Liver (tissue), 9 donors: ENCODE data around the gene HIPK3. TPM values are rescaled to one million over a fixed set of nuclear protein-coding genes. Genes with fewer than 3 reads are reported as not detected.

ENCODE experiments used
- DNase-seq: peaks from one replicate; pipeline ENCODE4 v3.0.0-alpha.2; 2017; ENCODE audit warnings: low spot score
- H3K27ac ChIP-seq, 2 donors: one replicate each; pipeline ENCODE4 v1.7.0; 2013; ENCODE audit warnings: inconsistent platforms in 2 of 2, low read length in 2 of 2, control low read depth in 1 of 2, low read depth in 1 of 2, mild to moderate bottlenecking in 1 of 2
- H3K27me3 ChIP-seq, 4 donors: one replicate each; pipeline versions ENCODE4 v1.6.1 to v1.7.0; 2013; ENCODE audit warnings: low read length in 3 of 4, inconsistent platforms in 1 of 4, mild to moderate bottlenecking in 1 of 4, moderate library complexity in 1 of 4; ENCODE audit not compliant: control insufficient read depth in 4 of 4, insufficient read depth in 4 of 4
- H3K36me3 ChIP-seq, 4 donors: one replicate each; pipeline versions ENCODE4 v1.6.1 to v1.7.0; 2013; ENCODE audit warnings: low read length in 3 of 4, mild to moderate bottlenecking in 3 of 4, low read depth in 1 of 4, moderate library complexity in 1 of 4; ENCODE audit not compliant: control insufficient read depth in 4 of 4, insufficient read depth in 3 of 4
- H3K4me1 ChIP-seq, 4 donors: one replicate each; pipeline versions ENCODE4 v1.6.1 to v1.7.0; 2013; ENCODE audit warnings: low read length in 3 of 4, mild to moderate bottlenecking in 3 of 4, moderate library complexity in 1 of 4; ENCODE audit not compliant: control insufficient read depth in 4 of 4, insufficient read depth in 4 of 4
- H3K4me3 ChIP-seq, 3 donors: one replicate each; pipeline versions ENCODE4 v1.6.1 to v1.7.0; 2013; ENCODE audit warnings: low read length in 3 of 3, control low read depth in 1 of 3, low read depth in 1 of 3, mild to moderate bottlenecking in 1 of 3
- H3K9ac ChIP-seq, 2 donors: one replicate each; pipeline ENCODE4 v1.7.0; 2013; ENCODE audit warnings: low read length in 2 of 2, mild to moderate bottlenecking in 2 of 2, moderate library complexity in 2 of 2, control low read depth in 1 of 2, low read depth in 1 of 2
- H3K9me3 ChIP-seq, 4 donors: one replicate each; pipeline versions ENCODE4 v1.6.1 to v1.7.0; 2013; ENCODE audit warnings: low read length in 3 of 4; ENCODE audit not compliant: control insufficient read depth in 4 of 4
- ATF3 ChIP-seq: IDR thresholded peaks from 2 replicates; pipeline ENCODE4 v1.6.1; 2016; ENCODE audit warnings: antibody characterized with exemption
- CTCF ChIP-seq: fragments of 150-350 bp; IDR thresholded peaks from 2 replicates; pipeline ENCODE4 v1.5.1; 2017; ENCODE audit warnings: improper control_type of control experiment, low read depth, low read length; ENCODE audit not compliant: missing input control
- EGR1 ChIP-seq, 2 donors: IDR thresholded peaks; 2 replicates each; pipeline ENCODE4 v1.6.1; 2016 to 2018; ENCODE audit warnings: antibody characterized with exemption in 2 of 2, low read depth in 2 of 2
- FOXA1 ChIP-seq: IDR thresholded peaks from 2 replicates; pipeline ENCODE4 v1.6.1; 2016; ENCODE audit warnings: antibody characterized with exemption
- FOXA2 ChIP-seq: IDR thresholded peaks from 2 replicates; pipeline ENCODE4 v1.6.1; 2016; ENCODE audit warnings: antibody characterized with exemption
- GABPA ChIP-seq, 2 donors: IDR thresholded peaks in 1 of 2; conservative IDR thresholded peaks in 1 of 2; 2 replicates each; pipeline ENCODE4 v1.6.1; 2016; ENCODE audit warnings: antibody characterized with exemption in 2 of 2, mild to moderate bottlenecking in 1 of 2, moderate library complexity in 1 of 2
- HNF4A ChIP-seq, 2 donors: conservative IDR thresholded peaks; 2 replicates each; pipeline ENCODE4 v1.6.1; 2016; ENCODE audit warnings: antibody characterized with exemption in 2 of 2, mild to moderate bottlenecking in 2 of 2
- HNF4G ChIP-seq: IDR thresholded peaks from 2 replicates; pipeline ENCODE4 v1.6.1; 2016; ENCODE audit warnings: antibody characterized with exemption
- MAX ChIP-seq: IDR thresholded peaks from 2 replicates; pipeline ENCODE4 v1.6.1; 2016; ENCODE audit warnings: antibody characterized with exemption
- NR2F2 ChIP-seq: IDR thresholded peaks from 2 replicates; pipeline ENCODE4 v1.6.1; 2016; ENCODE audit warnings: antibody characterized with exemption
- RAD21 ChIP-seq, 2 donors: IDR thresholded peaks; 2 replicates each; pipeline ENCODE4 v1.6.1; 2016; ENCODE audit warnings: antibody characterized with exemption in 2 of 2, mild to moderate bottlenecking in 2 of 2
- REST ChIP-seq: IDR thresholded peaks from 2 replicates; pipeline ENCODE4 v1.6.1; 2016; ENCODE audit warnings: antibody characterized with exemption, mild to moderate bottlenecking
- RXRA ChIP-seq, 2 donors: IDR thresholded peaks; 2 replicates each; pipeline ENCODE4 v1.6.1; 2017 to 2018; ENCODE audit warnings: antibody characterized with exemption in 2 of 2, mild to moderate bottlenecking in 1 of 2
- SP1 ChIP-seq: IDR thresholded peaks from 2 replicates; pipeline ENCODE4 v1.6.1; 2018; ENCODE audit warnings: antibody characterized with exemption, mild to moderate bottlenecking
- TAF1 ChIP-seq: conservative IDR thresholded peaks from 2 replicates; pipeline ENCODE4 v1.6.1; 2016; ENCODE audit warnings: antibody characterized with exemption, mild to moderate bottlenecking
- YY1 ChIP-seq: IDR thresholded peaks from 2 replicates; pipeline ENCODE4 v1.6.1; 2016; ENCODE audit warnings: antibody characterized with exemption, mild to moderate bottlenecking
- ZBTB33 ChIP-seq: IDR thresholded peaks from 2 replicates; pipeline ENCODE4 v1.6.1; 2016; ENCODE audit warnings: antibody characterized with exemption
- WGBS: extraction: QIAGEN DNeasy Blood & Tissue Kit; methylation state at CpG from one replicate; pipeline ENCODE4 v1.1.7; 2013; 5-methylcytosine and 5-hydroxymethylcytosine counted together
- polyA plus RNA-seq, 2 donors: library from polyadenylated mRNA; stranded (reverse) in 1 of 2; unstranded in 1 of 2; fragments of 200-250 nt in 1 of 2; fragments of >200 nt in 1 of 2; fragmentation: Nextera tagmentation in 1 of 2; extraction: Ambion mirVana in 1 of 2; gene quantifications; one replicate each; pipeline versions ENCODE4 v1.2.1 to v1.2.3, GENCODE V29; 2013 to 2015
- total RNA-seq, 2 donors: library from RNA; depleted of rRNA; stranded (reverse); fragments of >200 nt; gene quantifications; one replicate each; pipeline ENCODE4 v1.2.3, GENCODE V29; 2014
- donor health status: healthy.
- donor health status: healthy.
- donor health status: healthy.
- donor health status: healthy.
- donor health status: healthy.

HIPK3 gene
- total and polyA plus RNA-seq, 4 donors = 12.0 to 67.5 (median 27.6) TPM

GRCh38 chr11:33315822-33316221, 58.6 kb downstream of the HIPK3 start:
- TF ChIP-seq HNF4A (conservative IDR thresholded peaks at IDR 0.05) (no peak), NR2F2 (no peak), RXRA (IDR thresholded peaks at IDR 0.05) (no peak), YY1 (no peak), GABPA (IDR thresholded peaks at IDR 0.05 in 1 of 2, conservative IDR thresholded peaks at IDR 0.05 in 1 of 2) (no peak), SP1 (no peak), CTCF (no peak), REST (no peak), FOXA2 (no peak), FOXA1 (no peak), MAX (no peak), EGR1 (IDR thresholded peaks at IDR 0.05; ENCODE audit: low read depth in 2 of 2) (no peak), HNF4G (no peak), RAD21 (IDR thresholded peaks at IDR 0.05) (no peak), TAF1 (no peak), ATF3 (no peak)
- no peak for DNase-seq
- Histone ChIP-seq H3K27ac (no peak overlapping the region), H3K9ac (no peak overlapping the region), H3K36me3 (no peaks in the 10 kb centered on the region), H3K4me1 (peaks cover 0 to 5% (median under 1%) of the 10 kb centered on the region in 4 donors), H3K4me3 (no peak overlapping the region), H3K9me3 (no peaks in the 10 kb centered on the region), H3K27me3 (no peaks in the 10 kb centered on the region)
- 94% methylated on average over 3 of the region's 3 CpGs for WGBS

- H3K27ac ChIP-seq = no peak overlapping the region
- no peak overlapping the region for H3K9ac ChIP-seq
- H3K4me3 ChIP-seq = no peak overlapping the region
- WGBS = 81% methylated on average over 1 of the region's 1 CpG
- no peaks in the 10 kb centered on the region for H3K9me3 ChIP-seq
- DNase-seq = no peak
- peaks cover 0 to 9% (median 3%) of the 10 kb centered on the region in 4 donors for H3K4me1 ChIP-seq
- H3K36me3 ChIP-seq = no peaks in the 10 kb centered on the region
- TF ChIP-seq RXRA (IDR thresholded peaks at IDR 0.05) (no peak), HNF4A (conservative IDR thresholded peaks at IDR 0.05) (no peak), YY1 (no peak), FOXA1 (no peak), HNF4G (no peak), TAF1 (no peak), FOXA2 (no peak), REST (no peak), NR2F2 (no peak), ZBTB33 (no peak), SP1 (no peak), RAD21 (IDR thresholded peaks at IDR 0.05) (no peak)
- no peaks in the 10 kb centered on the region for H3K27me3 ChIP-seq
These were observed 60.5 kb downstream of the HIPK3 start for GRCh38 chr11:33317662-33318061.
